Activated naive CD4-positive, alpha-beta T cell treated with anti-CD3 and anti-CD28 coated beads, Interleukin-2, amount 50 U/mL, for 72 hours (primary cell): Measurements from ENCODE around the gene EIF4B. TPM values are rescaled to one million over a fixed set of nuclear protein-coding genes. Genes with fewer than 3 reads are reported as not detected.

Experiments used
- ATAC-seq, 2 donors: fragments of 150-1000 bp; cut with Tn5 transposase; 2 replicates each; pipeline ENCODE4 v1.10.0; 2021; ENCODE audit warnings: mild to moderate bottlenecking in 2 of 2, moderate library complexity in 2 of 2
- DNase-seq, 2 donors: peaks; one replicate each; pipeline ENCODE4 v3.0.0; 2021 to 2022; ENCODE audit warnings: low spot score in 2 of 2
- H3K27ac Mint-ChIP-seq, 2 donors: one replicate each; pipeline ENCODE4 v1.8.0; 2022; ENCODE audit warnings: mild to moderate bottlenecking in 2 of 2, mixed read lengths in 2 of 2
- H3K36me3 Mint-ChIP-seq, 2 donors: one replicate each; pipeline ENCODE4 v1.8.0; 2022; ENCODE audit warnings: mixed read lengths in 2 of 2
- H3K9me3 Mint-ChIP-seq, 2 donors: one replicate each; pipeline ENCODE4 v1.8.0; 2022; ENCODE audit warnings: mixed read lengths in 2 of 2
- total RNA-seq, 2 donors: library from RNA; stranded (reverse); gene quantifications; one replicate each; pipeline ENCODE4 v1.2.3, GENCODE V29; 2022

EIF4B gene
- total RNA-seq, 2 donors from 2014 or later, result 637 to 1,013 TPM

- peak overlapping the region; percentile 39 to 68 for H3K27ac Mint-ChIP-seq
- DNase-seq, result no peak
- H3K9me3 Mint-ChIP-seq, result no peaks in the 10 kb centered on the region
- ATAC-seq, result no peak
- peaks cover 0 to 7% of the 10 kb centered on the region in 2 donors for H3K36me3 Mint-ChIP-seq
Measured at GRCh38 chr12:53069621-53070410, 63.6 kb downstream of the EIF4B start.

DNA sequence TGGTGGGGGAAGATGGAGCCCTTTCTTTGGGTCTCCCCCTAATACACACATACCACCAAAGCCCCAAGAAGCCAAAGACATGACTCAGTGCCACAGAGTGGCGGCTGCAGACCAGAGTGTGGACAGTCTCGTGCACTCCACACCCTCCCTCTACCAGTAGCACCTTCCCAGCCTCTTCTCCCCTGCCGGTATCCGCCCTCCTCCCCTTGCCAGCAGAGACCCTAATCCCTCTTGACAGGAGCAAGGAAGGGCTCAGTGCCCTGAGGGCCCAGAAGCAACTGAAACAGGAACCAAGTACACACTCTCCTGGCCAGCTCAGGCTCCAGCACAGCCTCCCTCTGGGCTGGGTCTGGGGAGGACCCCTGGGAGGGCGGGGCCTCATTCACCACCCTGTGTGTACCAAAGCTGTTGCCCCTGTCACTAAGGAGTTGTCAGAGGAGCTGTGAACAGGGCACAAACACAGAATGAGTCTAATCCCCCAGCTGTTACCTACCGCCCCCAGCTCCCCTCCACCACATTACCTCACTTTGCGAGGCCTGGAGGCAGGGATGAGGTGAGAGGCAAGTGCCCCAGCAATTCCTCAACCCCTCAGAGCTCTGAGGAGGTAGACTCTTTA lies 64.7 kb downstream of the EIF4B start:
- DNase-seq (no peak), ATAC-seq (peak in 1 of 2 donors; percentile 7)
- H3K9me3 Mint-ChIP-seq, result no peaks in the 10 kb centered on the region
- H3K36me3 Mint-ChIP-seq, result peaks cover 0 to 8% of the 10 kb centered on the region in 2 donors
- H3K27ac Mint-ChIP-seq, result peak overlapping the region; percentile 39 to 51

GRCh38 chr12:53071591-53072551 lies 65.6 kb downstream of the EIF4B start:
- DNase-seq, result no peak
- Mint-ChIP-seq H3K27ac (peak overlapping the region; percentile 39 to 51), H3K36me3 (peaks cover 0 to 8% of the 10 kb centered on the region in 2 donors), H3K9me3 (no peaks in the 10 kb centered on the region)
- ATAC-seq, result no peak

GRCh38 chr12:53073881-53074280 lies 67.6 kb downstream of the EIF4B start:
- peaks cover 0 to 8% of the 10 kb centered on the region in 2 donors for H3K36me3 Mint-ChIP-seq
- no peak for ATAC-seq
- H3K27ac Mint-ChIP-seq, result no peak overlapping the region
- H3K9me3 Mint-ChIP-seq, result no peaks in the 10 kb centered on the region
- no peak for DNase-seq

DNA sequence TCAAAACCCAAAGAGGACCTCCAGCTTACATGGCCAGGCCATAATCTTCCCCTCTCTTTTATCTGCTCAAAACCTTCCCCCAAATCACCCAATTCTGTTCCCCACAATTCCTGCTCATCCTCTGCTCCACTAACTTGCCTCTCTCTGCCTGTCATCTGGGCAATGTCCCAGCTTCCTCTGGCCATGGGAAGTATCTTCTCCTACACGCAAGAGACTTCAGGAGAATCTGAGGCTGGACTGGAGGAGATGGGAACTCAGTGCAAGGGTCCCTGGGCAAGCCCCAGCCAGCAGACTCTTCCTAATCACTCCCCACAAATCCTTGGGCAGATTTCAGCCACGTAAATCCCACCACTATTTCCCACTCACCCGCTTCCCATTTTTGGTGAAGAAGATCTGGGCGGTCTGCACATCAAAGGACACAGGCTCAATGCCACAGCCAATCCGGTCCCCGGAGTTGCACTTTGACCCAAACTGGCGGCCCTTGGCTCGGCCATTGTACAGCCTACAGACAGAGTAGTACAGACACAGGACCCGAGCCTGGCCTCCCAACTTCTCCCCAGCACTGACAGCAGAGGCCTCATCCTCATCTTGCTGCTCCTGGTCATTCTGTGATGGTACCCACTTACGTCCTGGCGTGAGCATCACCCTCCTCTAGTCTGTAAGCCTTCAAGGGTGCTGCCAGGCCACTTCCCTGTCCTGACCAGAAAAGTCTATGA lies 68.2 kb downstream of the EIF4B start:
- Mint-ChIP-seq H3K36me3 (peaks cover 0 to 8% of the 10 kb centered on the region in 2 donors), H3K27ac (peak overlapping the region; percentile 12 to 24), H3K9me3 (no peaks in the 10 kb centered on the region)
- no peak for ATAC-seq
- no peak for DNase-seq

DNA sequence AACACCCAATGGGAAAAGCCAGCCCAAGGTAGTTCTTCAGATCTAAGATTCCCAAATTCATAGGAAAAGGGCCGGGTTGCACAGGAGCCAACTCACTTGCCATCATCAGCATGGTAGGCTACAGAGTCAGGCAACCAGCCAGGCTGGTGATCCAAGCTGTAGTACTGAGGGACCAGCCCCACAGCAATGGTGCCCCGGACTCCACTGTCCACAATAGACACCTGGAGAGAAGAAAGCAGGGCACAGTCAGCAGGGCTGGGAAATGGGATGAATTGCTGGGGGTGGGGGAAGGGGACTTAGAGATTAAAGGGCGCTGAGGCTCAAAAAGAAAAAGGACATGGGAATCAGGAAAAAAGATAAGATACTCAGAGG lies 68.7 kb downstream of the EIF4B start:
- no peaks in the 10 kb centered on the region for H3K9me3 Mint-ChIP-seq
- peaks cover 0 to 8% of the 10 kb centered on the region in 2 donors for H3K36me3 Mint-ChIP-seq
- no peak for ATAC-seq
- no peak for DNase-seq
- peak overlapping the region in 1 of 2 donors; percentile 12 for H3K27ac Mint-ChIP-seq

DNA sequence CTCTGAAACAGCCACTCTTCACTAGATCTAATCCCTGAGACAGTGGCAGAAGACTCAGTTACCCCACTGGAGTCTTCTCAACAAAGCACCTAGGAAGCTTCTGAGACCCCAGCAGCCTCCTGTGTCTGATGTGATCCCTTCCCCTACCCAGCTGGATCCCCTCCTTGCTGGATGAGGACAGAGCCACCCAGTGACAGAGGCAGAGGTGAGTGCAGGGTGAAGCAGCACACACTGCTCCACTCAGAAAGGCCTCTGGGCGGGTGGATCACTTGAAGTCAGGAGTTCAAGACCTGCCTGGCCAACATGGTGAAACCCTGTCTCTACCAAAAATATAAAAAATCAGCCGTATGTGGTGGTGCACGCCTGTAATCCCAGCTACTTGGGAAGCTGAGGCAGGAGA lies 70.2 kb downstream of the EIF4B start:
- peaks cover 0 to 8% of the 10 kb centered on the region in 2 donors for H3K36me3 Mint-ChIP-seq
- H3K9me3 Mint-ChIP-seq, result no peaks in the 10 kb centered on the region
- ATAC-seq (no peak), DNase-seq (no peak)
- H3K27ac Mint-ChIP-seq, result peak overlapping the region; percentile 29 to 82

DNA sequence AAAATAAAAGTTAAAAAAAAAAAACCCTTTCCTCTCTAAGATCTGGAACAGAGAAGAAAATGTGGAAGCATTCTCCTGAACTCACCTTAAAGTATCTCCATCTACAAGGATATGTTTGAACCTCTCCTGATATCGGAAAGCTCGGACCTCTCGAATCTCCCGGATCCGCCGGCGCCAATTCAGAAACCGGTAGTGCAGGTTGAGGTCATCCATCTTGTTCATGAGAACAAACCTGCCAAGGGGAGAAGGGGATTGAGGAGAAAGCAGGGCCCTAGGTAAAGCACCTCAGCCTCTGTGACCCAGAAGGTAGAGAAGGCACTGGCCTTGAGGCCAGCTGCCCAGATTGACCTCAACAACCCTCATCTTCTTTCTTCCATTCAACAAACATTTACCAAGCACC lies 70.8 kb downstream of the EIF4B start:
- Mint-ChIP-seq H3K27ac (peak overlapping the region; percentile 2 to 72), H3K36me3 (peaks cover 0 to 8% of the 10 kb centered on the region in 2 donors), H3K9me3 (no peaks in the 10 kb centered on the region)
- ATAC-seq (no peak), DNase-seq (no peak)

DNA sequence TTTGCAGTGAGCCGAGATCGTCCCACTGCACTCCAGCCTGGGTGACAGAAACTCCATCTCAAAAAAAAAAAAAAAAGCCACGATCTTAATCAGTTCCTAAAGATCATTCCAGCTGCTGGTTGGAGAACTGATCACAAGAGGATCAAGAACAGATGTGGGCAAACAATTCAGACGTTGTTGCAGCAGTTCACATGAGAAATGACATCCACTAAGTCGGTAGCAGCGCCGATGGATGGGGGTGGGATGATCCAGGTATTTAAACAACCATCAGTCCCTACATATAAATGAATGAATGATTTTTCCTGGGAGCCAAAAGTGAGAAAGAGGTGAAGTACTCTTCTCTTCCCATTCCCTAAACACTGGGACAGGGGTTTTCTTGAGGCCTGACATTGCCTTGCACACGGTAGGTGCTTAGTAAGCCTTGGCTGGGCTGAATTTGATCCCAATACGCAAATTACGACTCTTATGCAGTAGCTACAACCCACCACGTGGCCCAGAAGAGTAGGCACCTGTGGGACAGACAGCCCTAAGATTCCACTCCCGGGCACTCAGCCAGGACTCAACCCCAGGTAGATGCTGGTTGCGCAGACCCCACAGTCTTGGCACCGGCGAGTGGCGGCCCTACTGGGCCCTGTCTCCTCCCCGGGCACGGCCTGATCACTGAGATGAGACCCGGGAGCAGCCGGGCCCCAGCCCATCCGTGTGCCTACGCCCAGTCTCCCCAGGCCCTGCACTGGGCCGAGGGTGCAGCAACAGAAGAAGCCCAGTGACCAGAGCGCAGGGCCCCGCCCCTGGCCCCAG lies 72.4 kb downstream of the EIF4B start:
- Mint-ChIP-seq H3K9me3 (no peaks in the 10 kb centered on the region), H3K27ac (peak overlapping the region; percentile 91 to 95)
- DNase-seq, result peak in 1 of 2 donors; percentile 55

DNA sequence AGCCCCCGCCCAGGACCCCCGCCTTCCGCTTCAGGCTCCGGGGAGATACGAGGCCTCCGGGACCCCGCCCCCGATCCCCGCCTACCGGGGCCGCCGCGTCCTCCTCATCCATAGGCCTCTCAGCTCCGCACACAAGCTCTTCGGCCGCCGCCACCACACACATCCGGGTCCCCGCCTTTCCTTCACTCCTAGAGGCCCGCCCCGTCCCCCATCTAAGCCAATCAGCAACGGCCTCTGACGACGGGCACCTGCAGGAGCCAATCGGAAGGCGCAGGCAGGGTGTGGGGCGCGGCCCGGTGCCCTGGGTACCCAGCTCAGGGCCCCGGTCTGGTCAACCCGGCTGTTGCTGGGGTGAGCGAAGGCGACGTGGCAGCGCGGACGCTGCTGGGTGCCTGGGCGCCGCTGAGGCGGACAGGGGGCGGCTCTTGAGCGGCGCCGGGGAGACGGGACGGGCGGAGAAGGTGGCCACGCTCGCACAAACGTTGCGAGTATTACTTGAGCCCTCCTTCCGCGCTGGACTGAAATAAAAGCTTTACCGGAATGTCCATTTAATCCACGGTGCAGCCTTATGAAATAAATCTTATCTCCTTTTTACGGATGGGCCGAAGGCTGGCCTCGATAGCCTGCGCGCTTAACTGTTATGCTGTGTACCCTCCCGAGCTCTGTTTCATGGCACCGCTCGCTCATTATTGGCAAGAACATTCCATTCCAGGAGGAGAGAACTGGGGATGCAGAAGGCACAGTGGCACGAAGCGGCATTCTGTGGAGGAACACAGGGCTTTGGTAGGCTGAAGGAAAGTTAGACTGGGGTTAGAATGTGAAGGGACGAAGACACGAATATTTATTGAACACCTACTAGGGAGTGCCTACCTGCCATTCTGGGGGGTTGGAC lies 73.2 kb downstream of the EIF4B start, which contains the start of gene SPRYD3:
TSS of gene SPRYD3 (minus strand) at position 165 of the 892 bp plus-strand sequence. CDS start at position 108, 57 bp downstream.
- H3K9me3 Mint-ChIP-seq, result no peaks in the 10 kb centered on the region
- H3K27ac Mint-ChIP-seq, result peak within 1 kb of the TSS; percentile 91 to 95
- DNase-seq (peak; percentile 99), ATAC-seq (peak; percentile 97 to 98)
- peaks cover 0 to 5% of the 10 kb centered on the region in 2 donors for H3K36me3 Mint-ChIP-seq

More for the DNA sequence above, 72.4 kb downstream of the EIF4B start:
- peak; percentile 11 to 19 for ATAC-seq
- peaks cover 0 to 8% of the 10 kb centered on the region in 2 donors for H3K36me3 Mint-ChIP-seq

GRCh38 chr12:53082637-53083175 lies 76.5 kb downstream of the EIF4B start:
- H3K36me3 Mint-ChIP-seq, result no peaks in the 10 kb centered on the region
- no peak for ATAC-seq
- no peak overlapping the region for H3K27ac Mint-ChIP-seq
- no peak for DNase-seq
- no peaks in the 10 kb centered on the region for H3K9me3 Mint-ChIP-seq

- DNase-seq (no peak), ATAC-seq (no peak)
- no peaks in the 10 kb centered on the region for H3K36me3 Mint-ChIP-seq
- no peaks in the 10 kb centered on the region for H3K9me3 Mint-ChIP-seq
- no peak overlapping the region for H3K27ac Mint-ChIP-seq
Measured at GRCh38 chr12:53086361-53086760, 80.1 kb downstream of the EIF4B start.

DNA sequence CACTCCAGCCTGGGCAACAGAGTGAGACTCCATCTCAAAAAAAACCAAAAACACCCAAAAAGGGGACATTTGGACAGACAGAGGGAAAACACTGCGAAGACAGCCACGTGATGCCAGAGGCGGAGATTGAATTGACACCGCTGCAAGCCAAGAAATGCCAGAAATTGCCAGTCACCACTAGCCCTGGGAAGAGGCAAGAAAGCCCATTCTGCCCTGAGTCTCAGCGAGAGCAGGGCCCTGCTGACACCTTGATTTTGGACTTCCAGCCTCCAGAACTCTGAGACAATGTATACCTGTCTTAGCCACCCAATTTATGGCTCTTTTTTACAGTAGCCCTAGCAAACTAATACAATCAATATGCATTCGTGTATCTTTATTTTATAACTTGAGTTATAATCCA lies 83.8 kb downstream of the EIF4B start:
- DNase-seq, result no peak
- ATAC-seq, result no peak
- no peak overlapping the region for H3K27ac Mint-ChIP-seq
- H3K9me3 Mint-ChIP-seq, result no peaks in the 10 kb centered on the region
- H3K36me3 Mint-ChIP-seq, result no peaks in the 10 kb centered on the region

GRCh38 chr12:53090554-53090953 lies 84.3 kb downstream of the EIF4B start:
- no peaks in the 10 kb centered on the region for H3K9me3 Mint-ChIP-seq
- ATAC-seq (no peak), DNase-seq (no peak)
- H3K27ac Mint-ChIP-seq, result no peak overlapping the region
- no peaks in the 10 kb centered on the region for H3K36me3 Mint-ChIP-seq
